Stomach (tissue), 9 donors: ENCODE data around the gene RAP1B. TPM values are rescaled to one million over a fixed set of nuclear protein-coding genes. Genes with fewer than 3 reads are reported as not detected.

Source experiments
- DNase-seq, 2 donors: peaks; one replicate each; pipeline versions ENCODE4 v3.0.0 to v3.0.0-alpha.2; 2013 to 2019
- H3K27ac ChIP-seq, 5 donors: fragments of 200-600 bp in 4 of 5; sonication (generic) in 4 of 5; one replicate each; pipeline ENCODE4 v1.5.1; 2013 to 2019; ENCODE audit warnings: mild to moderate bottlenecking in 1 of 5, moderate library complexity in 1 of 5
- H3K27me3 ChIP-seq, 3 donors: fragments of 200-600 bp; sonication (generic); one replicate each; pipeline ENCODE4 v1.5.1; 2017 to 2019; ENCODE audit warnings: mixed run types in 1 of 3
- H3K36me3 ChIP-seq, 4 donors: fragments of 200-600 bp; sonication (generic); 1 replicate in 3 of 4; 2 replicates in 1 of 4; pipeline ENCODE4 v1.5.1; 2016 to 2019
- H3K4me1 ChIP-seq, 4 donors: fragments of 200-600 bp; sonication (generic); one replicate each; pipeline ENCODE4 v1.5.1; 2016 to 2019
- H3K4me3 ChIP-seq, 4 donors: fragments of 200-600 bp; sonication (generic) in 3 of 4; one replicate each; pipeline ENCODE4 v1.5.1; 2016 to 2019; ENCODE audit warnings: mild to moderate bottlenecking in 1 of 4
- H3K9me3 ChIP-seq, 4 donors: fragments of 200-600 bp; sonication (generic); one replicate each; pipeline ENCODE4 v1.5.1; 2016 to 2019
- EP300 ChIP-seq: sonication (generic); formaldehyde crosslinking; IDR thresholded peaks from one replicate; pipeline ENCODE4 v1.6.1; 2017; ENCODE audit warnings: antibody characterized with exemption
- POLR2A ChIP-seq, 4 donors: fragments of 450-650 bp; IDR thresholded peaks; one replicate each; pipeline ENCODE4 v1.6.1; 2016; ENCODE audit warnings: antibody characterized with exemption in 4 of 4, control low read depth in 2 of 4, mild to moderate bottlenecking in 1 of 4, moderate library complexity in 1 of 4
- POLR2AphosphoS5 ChIP-seq, 3 donors: sonication (generic); formaldehyde crosslinking; IDR thresholded peaks; one replicate each; pipeline ENCODE4 v1.6.1; 2016; ENCODE audit warnings: antibody characterized with exemption in 3 of 3
- WGBS, 5 donors: extraction: QIAGEN DNeasy Blood & Tissue Kit in 3 of 5; methylation state at CpG; one replicate each; pipeline versions ENCODE4 v1.1.5 to v1.1.7; 2013 to 2018; 5-methylcytosine and 5-hydroxymethylcytosine counted together
- intact Hi-C: fragments of 100-400 bp; cut with DNase I; formaldehyde crosslinking; loops from one replicate; pipeline ENCODE4 v1.15.1; 2023; ENCODE audit warnings: low total_unique reads
- polyA plus RNA-seq, 3 donors: library from polyadenylated mRNA; stranded (reverse); fragments of 200-250 nt; gene quantifications; one replicate each; pipeline ENCODE4 v1.2.3, GENCODE V29; 2013
- total RNA-seq, 5 donors: library from RNA; depleted of rRNA; stranded (reverse); fragments of >200 nt; gene quantifications; one replicate each; pipeline versions ENCODE4 v1.1.0 to v1.2.3, GENCODE V29; 2014 to 2016
- TF ChIP-seq, protein P1 (sequence below), 7 experiments: fragments of 450-650 bp in 4 of 7; fragments of 200-600 bp in 3 of 7; sonication (generic) in 3 of 7; IDR thresholded peaks; one replicate each; pipeline ENCODE4 v1.5.1; 2016 to 2019; ENCODE audit warnings: antibody characterized with exemption in 7 of 7, control low read depth in 2 of 7, mild to moderate bottlenecking in 1 of 7
- donor health status: healthy with polysubstance abuse.
- donor health status: Bipolar disorder and iron deficiency.
- donor health status: healthy.

Gene RAP1B
- total and polyA plus RNA-seq, 8 donors = 56.3 to 315 (median 102) TPM

DNA sequence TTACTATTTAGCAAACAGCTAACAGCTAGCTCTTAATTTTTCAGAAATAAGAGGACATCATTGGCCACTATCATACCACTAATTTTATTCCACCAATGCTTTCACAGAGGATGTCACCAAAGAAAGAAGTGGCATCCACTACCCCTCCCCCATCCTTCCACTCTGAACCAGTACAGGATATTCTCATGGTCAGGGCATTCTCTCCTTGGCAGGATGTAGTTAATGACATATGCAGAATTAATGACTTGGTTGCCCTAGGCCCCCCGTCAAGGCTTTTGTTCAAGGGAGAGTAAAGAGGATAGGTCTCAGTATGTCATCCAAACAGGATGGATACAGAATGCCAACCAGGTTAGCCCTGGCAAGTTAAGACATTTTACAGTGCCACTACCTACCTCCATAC, 57.2 kb downstream of the RAP1B start:
- DNase-seq = no peak
- Histone ChIP-seq H3K36me3 (peaks cover 0 to 16% (median 12%) of the 10 kb centered on the region in 4 donors), H3K4me3 (no peak overlapping the region), H3K27ac (no peak overlapping the region), H3K27me3 (no peaks in the 10 kb centered on the region), H3K9me3 (no peaks in the 10 kb centered on the region), H3K4me1 (peaks cover 0 to 9% (median 2%) of the 10 kb centered on the region in 4 donors)
- WGBS, 5 donors = 24 to 62% (median 43%) methylated on average over 1 of the region's 1 CpG
- TF ChIP-seq, protein P1, sequence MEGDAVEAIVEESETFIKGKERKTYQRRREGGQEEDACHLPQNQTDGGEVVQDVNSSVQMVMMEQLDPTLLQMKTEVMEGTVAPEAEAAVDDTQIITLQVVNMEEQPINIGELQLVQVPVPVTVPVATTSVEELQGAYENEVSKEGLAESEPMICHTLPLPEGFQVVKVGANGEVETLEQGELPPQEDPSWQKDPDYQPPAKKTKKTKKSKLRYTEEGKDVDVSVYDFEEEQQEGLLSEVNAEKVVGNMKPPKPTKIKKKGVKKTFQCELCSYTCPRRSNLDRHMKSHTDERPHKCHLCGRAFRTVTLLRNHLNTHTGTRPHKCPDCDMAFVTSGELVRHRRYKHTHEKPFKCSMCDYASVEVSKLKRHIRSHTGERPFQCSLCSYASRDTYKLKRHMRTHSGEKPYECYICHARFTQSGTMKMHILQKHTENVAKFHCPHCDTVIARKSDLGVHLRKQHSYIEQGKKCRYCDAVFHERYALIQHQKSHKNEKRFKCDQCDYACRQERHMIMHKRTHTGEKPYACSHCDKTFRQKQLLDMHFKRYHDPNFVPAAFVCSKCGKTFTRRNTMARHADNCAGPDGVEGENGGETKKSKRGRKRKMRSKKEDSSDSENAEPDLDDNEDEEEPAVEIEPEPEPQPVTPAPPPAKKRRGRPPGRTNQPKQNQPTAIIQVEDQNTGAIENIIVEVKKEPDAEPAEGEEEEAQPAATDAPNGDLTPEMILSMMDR (IDR thresholded peaks at IDR 0.05) = no peak
- TF ChIP-seq EP300 (no peak), POLR2A (IDR thresholded peaks at IDR 0.05) (no peak), POLR2AphosphoS5 (IDR thresholded peaks at IDR 0.05) (no peak)
- intact Hi-C loops = no loop called here

DNA sequence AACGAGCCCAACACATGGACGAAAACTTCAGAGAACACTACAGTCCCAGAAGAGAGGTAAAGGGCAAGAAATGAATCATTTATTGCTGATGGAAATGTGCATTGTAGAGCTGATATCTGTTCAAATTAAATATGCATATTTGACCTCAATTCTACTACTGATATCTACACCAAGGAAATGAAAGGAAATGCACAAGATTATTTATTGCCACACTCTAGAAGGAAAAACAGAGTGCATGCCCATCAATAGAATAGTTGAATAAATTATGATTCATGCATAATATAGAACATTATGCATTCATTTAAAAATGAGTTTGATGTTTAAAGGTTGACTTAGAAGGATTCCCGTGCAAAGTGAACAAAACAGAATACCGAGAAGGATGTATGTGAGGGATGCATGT, 60.5 kb downstream of the RAP1B start:
- 68 to 87% (median 85%) methylated on average over 4 of the region's 4 CpGs for WGBS, 5 donors
- Histone ChIP-seq H3K4me3 (no peak overlapping the region), H3K9me3 (no peaks in the 10 kb centered on the region), H3K27me3 (no peaks in the 10 kb centered on the region), H3K4me1 (peaks cover 0 to 13% (median 1%) of the 10 kb centered on the region in 4 donors), H3K27ac (no peak overlapping the region), H3K36me3 (no peaks in the 10 kb centered on the region)
- TF ChIP-seq, protein P1 (IDR thresholded peaks at IDR 0.05) = no peak
- TF ChIP-seq POLR2A (IDR thresholded peaks at IDR 0.05) = no peak
- TF ChIP-seq POLR2AphosphoS5 (IDR thresholded peaks at IDR 0.05) = no peak
- no peak for TF ChIP-seq EP300
- no peak for DNase-seq
- intact Hi-C loops = no loop called here

DNA sequence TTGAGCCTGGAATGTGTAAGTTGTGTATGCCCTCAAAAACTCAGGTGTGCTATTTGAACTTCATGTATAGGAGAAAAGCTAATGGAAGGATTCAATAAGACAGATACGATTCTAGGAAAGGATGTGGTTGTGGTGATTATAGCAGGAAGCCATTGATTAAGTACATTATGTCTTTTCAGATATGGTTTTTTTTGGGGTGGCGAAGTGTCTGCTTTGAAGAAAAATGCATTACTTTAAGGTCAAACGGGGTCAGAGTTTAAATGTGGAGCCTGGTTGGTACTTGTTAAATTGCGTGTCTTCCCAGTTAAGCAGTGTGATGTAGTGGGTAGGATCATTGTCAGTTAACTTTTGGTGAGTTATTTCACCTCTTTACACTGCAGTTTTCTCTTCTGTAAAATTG, 63.1 kb downstream of the RAP1B start:
- H3K4me1 ChIP-seq = peaks cover 0 to 11% (median 2%) of the 10 kb centered on the region in 4 donors
- H3K4me3 ChIP-seq = no peak overlapping the region
- 70 to 83% (median 79%) methylated on average over 4 of the region's 4 CpGs for WGBS, 5 donors
- H3K27ac ChIP-seq = no peak overlapping the region
- TF ChIP-seq POLR2AphosphoS5 (IDR thresholded peaks at IDR 0.05) = no peak
- TF ChIP-seq, protein P1 (IDR thresholded peaks at IDR 0.05) = no peak
- TF ChIP-seq POLR2A (IDR thresholded peaks at IDR 0.05) = no peak
- TF ChIP-seq EP300 = no peak
- intact Hi-C loops = no loop called here
- H3K9me3 ChIP-seq = no peaks in the 10 kb centered on the region
- H3K36me3 ChIP-seq = no peaks in the 10 kb centered on the region
- no peak for DNase-seq
- H3K27me3 ChIP-seq = no peaks in the 10 kb centered on the region

DNA sequence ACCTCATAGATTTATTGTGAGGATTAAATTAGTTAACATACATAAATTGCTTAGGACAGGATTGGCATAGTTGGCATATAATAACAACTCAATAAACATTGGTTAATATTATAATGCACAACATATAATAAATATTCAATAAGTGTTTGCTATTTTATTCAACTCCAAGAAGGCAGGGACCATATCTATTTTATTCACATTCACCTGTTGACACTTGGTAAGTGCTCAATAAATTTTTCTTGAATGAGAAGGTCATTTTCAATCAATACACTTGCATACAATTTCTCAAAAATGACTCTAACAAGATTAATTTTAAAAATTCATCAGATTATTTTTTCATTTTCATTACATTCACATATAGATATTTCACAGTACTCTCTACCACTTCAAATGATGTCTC, 63.7 kb downstream of the RAP1B start:
- Histone ChIP-seq H3K27me3 (no peaks in the 10 kb centered on the region), H3K36me3 (no peaks in the 10 kb centered on the region), H3K9me3 (no peaks in the 10 kb centered on the region), H3K27ac (no peak overlapping the region), H3K4me3 (no peak overlapping the region), H3K4me1 (peaks cover 0 to 11% (median 2%) of the 10 kb centered on the region in 4 donors)
- intact Hi-C loops = no loop called here
- TF ChIP-seq, protein P1 (IDR thresholded peaks at IDR 0.05) = no peak
- TF ChIP-seq EP300 (no peak), POLR2A (IDR thresholded peaks at IDR 0.05) (no peak), POLR2AphosphoS5 (IDR thresholded peaks at IDR 0.05) (no peak)
- no peak for DNase-seq
